Spinal cord (tissue), 4 donors: ENCODE results near the gene LYZL2. TPM values are rescaled to one million over a fixed set of nuclear protein-coding genes. Genes with fewer than 3 reads are reported as not detected.

Experiments used
- polyA plus RNA-seq, 2 donors: library from polyadenylated mRNA; unstranded; fragments of 120-200 nt; gene quantifications; one replicate each; pipeline ENCODE4 v1.2.1, GENCODE V29; 2013; ENCODE audit not compliant: insufficient read length in 2 of 2
- total RNA-seq, 2 donors: library from RNA; depleted of rRNA in 1 of 2; stranded (reverse); fragments of 120-200 nt in 1 of 2; fragments of >200 nt in 1 of 2; gene quantifications; one replicate each; pipeline versions ENCODE4 v1.2.3 to v1.2.4, GENCODE V29; 2013 to 2014

Gene LYZL2
- total and polyA plus RNA-seq, 4 donors = not detected

Other genes with a start within 250 kb of the LYZL2 start
- 1 to 10 TPM; 9.1 to 9.6 TPM for gene MAP3K8, start 195.6 kb downstream of the LYZL2 start, total RNA-seq
- gene MAP3K8, start 195.6 kb downstream of the LYZL2 start, polyA plus RNA-seq = 1 to 10 TPM; 4.2 to 8.1 TPM